Frontal cortex (tissue), 4 donors: Measurements from ENCODE around the gene DEFB131B. TPM values are rescaled to one million over a fixed set of nuclear protein-coding genes. Genes with fewer than 3 reads are reported as not detected.
"Not testable (repeated sequence)": the region's sequence is repeated elsewhere in the genome, so short reads cannot be mapped to it uniquely, and the experiment has no call there.

Source experiments
- DNase-seq, 2 donors: peaks; one replicate each; pipeline ENCODE4 v3.0.0; 2012; ENCODE audit warnings: low spot score in 2 of 2
- FAIRE-seq: peaks from 2 replicates; lab custom pipeline; 2012; peaks lifted over from hg19 to GRCh38; lab: Jason Lieb, UNC
- total RNA-seq: library from RNA; depleted of rRNA; stranded (reverse); fragments of >200 nt; gene quantifications from one replicate; pipeline ENCODE4 v1.2.3, GENCODE V29; 2014
- donor health status: control.
- donor health status: control.
- donor health status: control.

Gene DEFB131B
- not detected for total RNA-seq

GRCh38 chr11:71878059-71878458 is at the start of gene DEFB131B:
Gene DEFB131B (plus strand): TSS chr11:71878453. CDS start chr11:71878453, 0 bp downstream.
- not testable (repeated sequence) for DNase-seq, FAIRE-seq

GRCh38 chr11:71829247-71829646 is 49.0 kb upstream of the DEFB131B start:
- not testable (repeated sequence) for DNase-seq, FAIRE-seq

- not testable (repeated sequence) for DNase-seq
Observed at GRCh38 chr11:71829686-71830085, 48.6 kb upstream of the DEFB131B start.

GRCh38 chr11:71832811-71833210 is 45.4 kb upstream of the DEFB131B start, which contains the start of gene DEFB108B:
Gene DEFB108B (plus strand): TSS chr11:71833200. CDS start chr11:71833200, 0 bp downstream.
- not testable (repeated sequence) for FAIRE-seq, DNase-seq

More at GRCh38 chr11:71829686-71830085, 48.6 kb upstream of the DEFB131B start:
- not testable (repeated sequence) for FAIRE-seq

GRCh38 chr11:71842720-71843119 is 35.5 kb upstream of the DEFB131B start:
- FAIRE-seq, DNase-seq: not testable (repeated sequence)

- not testable (repeated sequence) for FAIRE-seq, DNase-seq
Observed at GRCh38 chr11:71843355-71843754, 34.9 kb upstream of the DEFB131B start.

- FAIRE-seq, result no peak
Observed at GRCh38 chr11:71843858-71844257, 34.4 kb upstream of the DEFB131B start.

GRCh38 chr11:71853895-71854294 is 24.4 kb upstream of the DEFB131B start:
- not testable (repeated sequence) for DNase-seq, FAIRE-seq

More at GRCh38 chr11:71843858-71844257, 34.4 kb upstream of the DEFB131B start:
- DNase-seq, result no peak

- not testable (repeated sequence) for FAIRE-seq, DNase-seq
Observed at GRCh38 chr11:71855880-71856279, 22.4 kb upstream of the DEFB131B start.

GRCh38 chr11:71860835-71861234 is 17.4 kb upstream of the DEFB131B start:
- FAIRE-seq, DNase-seq: not testable (repeated sequence)

- not testable (repeated sequence) for DNase-seq, FAIRE-seq
Observed at GRCh38 chr11:71863978-71864627, 14.2 kb upstream of the DEFB131B start.

GRCh38 chr11:71867209-71867608 is 11.0 kb upstream of the DEFB131B start:
- DNase-seq, FAIRE-seq: not testable (repeated sequence)

GRCh38 chr11:71869931-71870330 is 8.3 kb upstream of the DEFB131B start:
- FAIRE-seq, result not testable (repeated sequence)

GRCh38 chr11:71870661-71871060 is 7.6 kb upstream of the DEFB131B start:
- not testable (repeated sequence) for FAIRE-seq, DNase-seq

More at GRCh38 chr11:71869931-71870330, 8.3 kb upstream of the DEFB131B start:
- DNase-seq, result not testable (repeated sequence)

- FAIRE-seq, DNase-seq: not testable (repeated sequence)
Observed at GRCh38 chr11:71876262-71876661, 2.0 kb upstream of the DEFB131B start.

GRCh38 chr11:71885806-71886205 is 7.6 kb downstream of the DEFB131B start:
- DNase-seq, FAIRE-seq: not testable (repeated sequence)

- FAIRE-seq, DNase-seq: not testable (repeated sequence)
Observed at GRCh38 chr11:71888335-71889010, 10.2 kb downstream of the DEFB131B start.

- not testable (repeated sequence) for DNase-seq, FAIRE-seq
Observed at GRCh38 chr11:71889181-71889872, 11.1 kb downstream of the DEFB131B start.

- no peak for FAIRE-seq
- DNase-seq, result no peak
Observed at GRCh38 chr11:71895961-71896360, 17.7 kb downstream of the DEFB131B start.

GRCh38 chr11:71901137-71901536 is 22.9 kb downstream of the DEFB131B start:
- FAIRE-seq, DNase-seq: not testable (repeated sequence)
